Keratinocyte (primary cell): ENCODE results near the gene SOCS6.

Source experiments
- CTCF ChIP-seq, 3 experiments: IDR thresholded peaks in 1 of 3; conservative IDR thresholded peaks in 1 of 3; optimal IDR thresholded peaks in 1 of 3; 2 replicates in 2 of 3; 3 replicates in 1 of 3; pipeline versions ENCODE3 to v1.5.1; 2011; ENCODE audit warnings: low read length in 3 of 3, mild to moderate bottlenecking in 3 of 3, moderate library complexity in 2 of 3, control low read depth in 1 of 3, inconsistent platforms in 1 of 3; ENCODE audit not compliant: insufficient read depth in 2 of 3; ENCODE audit errors: extremely low read depth in 1 of 3
- EZH2 ChIP-seq: IDR thresholded peaks from one replicate; pipeline ENCODE4 v1.6.1; 2012; ENCODE audit warnings: inconsistent platforms, mild to moderate bottlenecking, low read length, moderate library complexity

- no peak for TF ChIP-seq CTCF (optimal IDR thresholded peaks at IDR 0.05 in 1 of 3, IDR thresholded peaks at IDR 0.05 in 1 of 3, conservative IDR thresholded peaks at IDR 0.05 in 1 of 3; ENCODE audit: extremely low read depth in 1 of 3, insufficient read depth in 2 of 3, low read length in 3 of 3)
- no peak for TF ChIP-seq EZH2
Observed at GRCh38 chr18:70321616-70322015, 32.8 kb downstream of the SOCS6 start.
